ENCODE data around the gene MORC3. TPM values are rescaled to one million over a fixed set of nuclear protein-coding genes. Genes with fewer than 3 reads are reported as not detected.
"Not testable (repeated sequence)": the region's sequence is repeated elsewhere in the genome, so short reads cannot be mapped to it uniquely, and the experiment has no call there.

Gene MORC3
- total RNA-seq, 1 donor from 2014 or later = 18.9 TPM

- no peak for ATAC-seq (ENCODE audit: poor library complexity)
- no peak for DNase-seq
- intact Hi-C loops (cut with DNase I) = no loop called here
Observed at GRCh38 chr21:36369064-36369685, 49.2 kb downstream of the MORC3 start.

GRCh38 chr21:36375994-36376393 lies 56.0 kb downstream of the MORC3 start:
- intact Hi-C loops (cut with DNase I) = no loop called here
- ATAC-seq (ENCODE audit: poor library complexity) (no peak), DNase-seq (no peak)

- intact Hi-C loops (cut with DNase I) = no loop called here
- ATAC-seq (ENCODE audit: poor library complexity) (no peak), DNase-seq (no peak)
Observed at GRCh38 chr21:36377391-36377842, 57.4 kb downstream of the MORC3 start.

GRCh38 chr21:36379251-36379650 lies 59.3 kb downstream of the MORC3 start:
- DNase-seq = no peak
- ATAC-seq (ENCODE audit: poor library complexity) = no peak
- intact Hi-C loops (cut with DNase I) = no loop called here

GRCh38 chr21:36381841-36382589 lies 62.0 kb downstream of the MORC3 start:
- no peak for DNase-seq
- ATAC-seq (ENCODE audit: poor library complexity) = no peak
- intact Hi-C loops (cut with DNase I) = no loop called here

- intact Hi-C loops (cut with DNase I); DNase-seq; ATAC-seq (ENCODE audit: poor library complexity): not testable (repeated sequence)
Observed at GRCh38 chr21:36382722-36383121, 62.7 kb downstream of the MORC3 start.

- no peak for DNase-seq
- intact Hi-C loops (cut with DNase I) = no loop called here
Observed at GRCh38 chr21:36384885-36385232, 64.9 kb downstream of the MORC3 start.

GRCh38 chr21:36385233-36386030 lies 65.4 kb downstream of the MORC3 start, which contains the start of gene CHAF1B:
TSS of gene CHAF1B (plus strand) at chr21:36385392. CDS start at chr21:36386137, 745 bp downstream.
- intact Hi-C loops (cut with DNase I) = no loop called here
- peak; percentile 94 for ATAC-seq (ENCODE audit: poor library complexity)
- DNase-seq = peak; percentile 85

More at GRCh38 chr21:36384885-36385232, 64.9 kb downstream of the MORC3 start:
- ATAC-seq (ENCODE audit: poor library complexity) = no peak

GRCh38 chr21:36386031-36386642 lies 66.1 kb downstream of the MORC3 start:
- ATAC-seq (ENCODE audit: poor library complexity) = no peak
- DNase-seq = no peak
- intact Hi-C loops (cut with DNase I) = no loop called here

- no peak for DNase-seq
- ATAC-seq (ENCODE audit: poor library complexity) = no peak
- intact Hi-C loops (cut with DNase I) = no loop called here
Observed at GRCh38 chr21:36388096-36388495, 68.1 kb downstream of the MORC3 start.

- DNase-seq = no peak
- intact Hi-C loops (cut with DNase I) = no loop called here
- no peak for ATAC-seq (ENCODE audit: poor library complexity)
Observed at GRCh38 chr21:36388835-36389234, 68.8 kb downstream of the MORC3 start.

- ATAC-seq (ENCODE audit: poor library complexity); intact Hi-C loops (cut with DNase I); DNase-seq: not testable (repeated sequence)
Observed at GRCh38 chr21:36391649-36392048, 71.7 kb downstream of the MORC3 start.

GRCh38 chr21:36395353-36396111 lies 75.5 kb downstream of the MORC3 start:
- intact Hi-C loops (cut with DNase I) = no loop called here
- ATAC-seq (ENCODE audit: poor library complexity) (no peak), DNase-seq (no peak)

- ATAC-seq (ENCODE audit: poor library complexity) (no peak), DNase-seq (no peak)
- intact Hi-C loops (cut with DNase I) = no loop called here
Observed at GRCh38 chr21:36396325-36396724, 76.3 kb downstream of the MORC3 start.

- ATAC-seq (ENCODE audit: poor library complexity) (no peak), DNase-seq (no peak)
- intact Hi-C loops (cut with DNase I) = no loop called here
Observed at GRCh38 chr21:36396971-36397370, 77.0 kb downstream of the MORC3 start.

- DNase-seq (no peak), ATAC-seq (ENCODE audit: poor library complexity) (no peak)
- intact Hi-C loops (cut with DNase I) = no loop called here
Observed at GRCh38 chr21:36397606-36398005, 77.6 kb downstream of the MORC3 start.

GRCh38 chr21:36399736-36400135 lies 79.7 kb downstream of the MORC3 start:
- intact Hi-C loops (cut with DNase I); ATAC-seq (ENCODE audit: poor library complexity); DNase-seq: not testable (repeated sequence)

GRCh38 chr21:36400719-36401118 lies 80.7 kb downstream of the MORC3 start:
- intact Hi-C loops (cut with DNase I) = no loop called here
- no peak for DNase-seq
- no peak for ATAC-seq (ENCODE audit: poor library complexity)

All from Right ventricle myocardium superior (tissue), 1 donor.